ENCODE data around the gene KRT85. TPM values are rescaled to one million over a fixed set of nuclear protein-coding genes. Genes with fewer than 3 reads are reported as not detected.

The KRT85 gene
- total and polyA plus RNA-seq, 2 of the 13 experiments (the other 11 are each of a cell fraction or from before 2014, with no cell fraction given), result not detected

DNA sequence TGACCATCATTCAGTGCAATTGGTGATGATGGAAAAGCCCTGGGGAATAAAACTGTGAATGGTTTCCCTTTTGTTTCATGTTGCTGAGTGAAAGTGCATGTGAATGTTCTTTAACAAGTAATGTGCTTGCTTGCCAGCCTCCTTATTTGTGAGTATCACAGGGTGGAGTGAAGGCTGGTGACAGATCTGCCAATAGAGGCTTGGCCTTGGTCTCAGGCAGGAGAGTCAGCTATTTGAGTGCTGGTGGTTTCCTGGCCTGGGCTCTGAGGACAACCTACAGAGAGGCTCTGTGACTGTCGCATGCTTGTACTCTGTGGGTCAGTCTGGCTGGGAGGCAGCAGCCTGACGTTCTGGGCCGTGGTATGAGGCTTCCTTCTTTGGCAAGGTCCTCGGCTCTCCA lies 20.7 kb downstream of the KRT85 start:
- no peak overlapping the region for H3K4me3 ChIP-seq (replicated peaks in 1 of 3; ENCODE audit: insufficient read depth in 1 of 3, low read depth in 2 of 3, low read length in 3 of 3)
- no peaks in the 10 kb centered on the region for H3K9me3 ChIP-seq (ENCODE audit: low read length)
- H3K4me1 ChIP-seq (ENCODE audit: insufficient read depth, low read length), result peaks cover 10% of the 10 kb centered on the region
- ChIA-PET POLR2A (no interaction called here), CTCF (ENCODE audit: low intra/inter-chr PET ratio, low total read pairs) (no interaction called here)
- H3K4me2 ChIP-seq (ENCODE audit: low read depth, low read length), result no peak overlapping the region
- H3K27ac ChIP-seq (ENCODE audit: extremely low read length, insufficient read depth, low read length), result no peak overlapping the region
- in situ Hi-C loops (cut with HindIII; ENCODE audit: extremely low pct_ligation_motif_present, low pct_unique_long_range_greater_than_20kb) (no loop called here), intact Hi-C loops (cut with micrococcal nuclease; ENCODE audit: unreplicated experiment) (no loop called here)
- H3K27me3 ChIP-seq (ENCODE audit: control insufficient read depth in 1 of 2, insufficient read depth in 2 of 2, low read length in 2 of 2), result peaks cover 2 to 33% of the 10 kb centered on the region in 2 experiments
- no TSS peak for BruUV-seq (replicated peaks)
- DNase-seq (ENCODE audit: low spot score) (no peak), ATAC-seq (peak; percentile 37; the same call in 2 of the 3 replicates), FAIRE-seq (no peak)
- no peak overlapping the region for H3K9ac ChIP-seq (ENCODE audit: insufficient read depth, low read depth, low read length)
- 0% methylated on average over 4 of the region's 4 CpGs for WGBS (ENCODE audit: low lambda C conversion rate)
- no peaks in the 10 kb centered on the region for H4K20me1 ChIP-seq (ENCODE audit: insufficient read depth, low read length)
- no peaks in the 10 kb centered on the region for H3K79me2 ChIP-seq (ENCODE audit: insufficient read depth, low read length)
- no peak overlapping the region for H2AFZ ChIP-seq (ENCODE audit: low read length)
- H3K36me3 ChIP-seq (replicated peaks in 1 of 2; ENCODE audit: control insufficient read depth in 1 of 2, insufficient read depth in 2 of 2, low read length in 2 of 2), result no peaks in the 10 kb centered on the region
- TF ChIP-seq ZNF546 (CRISPR knock-in tag; conservative IDR thresholded peaks at IDR 0.05), result no peak
- TF ChIP-seq, protein P1, sequence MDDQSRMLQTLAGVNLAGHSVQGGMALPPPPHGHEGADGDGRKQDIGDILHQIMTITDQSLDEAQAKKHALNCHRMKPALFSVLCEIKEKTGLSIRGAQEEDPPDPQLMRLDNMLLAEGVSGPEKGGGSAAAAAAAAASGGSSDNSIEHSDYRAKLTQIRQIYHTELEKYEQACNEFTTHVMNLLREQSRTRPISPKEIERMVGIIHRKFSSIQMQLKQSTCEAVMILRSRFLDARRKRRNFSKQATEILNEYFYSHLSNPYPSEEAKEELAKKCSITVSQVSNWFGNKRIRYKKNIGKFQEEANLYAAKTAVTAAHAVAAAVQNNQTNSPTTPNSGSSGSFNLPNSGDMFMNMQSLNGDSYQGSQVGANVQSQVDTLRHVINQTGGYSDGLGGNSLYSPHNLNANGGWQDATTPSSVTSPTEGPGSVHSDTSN (CRISPR knock-in tag; IDR thresholded peaks at IDR 0.05; ENCODE audit: borderline replicate concordance), result no peak
- TF ChIP-seq, protein P2, sequence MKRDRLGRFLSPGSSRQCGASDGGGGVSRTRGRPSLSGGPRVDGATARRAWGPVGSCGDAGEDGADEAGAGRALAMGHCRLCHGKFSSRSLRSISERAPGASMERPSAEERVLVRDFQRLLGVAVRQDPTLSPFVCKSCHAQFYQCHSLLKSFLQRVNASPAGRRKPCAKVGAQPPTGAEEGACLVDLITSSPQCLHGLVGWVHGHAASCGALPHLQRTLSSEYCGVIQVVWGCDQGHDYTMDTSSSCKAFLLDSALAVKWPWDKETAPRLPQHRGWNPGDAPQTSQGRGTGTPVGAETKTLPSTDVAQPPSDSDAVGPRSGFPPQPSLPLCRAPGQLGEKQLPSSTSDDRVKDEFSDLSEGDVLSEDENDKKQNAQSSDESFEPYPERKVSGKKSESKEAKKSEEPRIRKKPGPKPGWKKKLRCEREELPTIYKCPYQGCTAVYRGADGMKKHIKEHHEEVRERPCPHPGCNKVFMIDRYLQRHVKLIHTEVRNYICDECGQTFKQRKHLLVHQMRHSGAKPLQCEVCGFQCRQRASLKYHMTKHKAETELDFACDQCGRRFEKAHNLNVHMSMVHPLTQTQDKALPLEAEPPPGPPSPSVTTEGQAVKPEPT (CRISPR knock-in tag; IDR thresholded peaks at IDR 0.05; ENCODE audit: low read depth), result no peak
- no peak for TF ChIP-seq AGO1 (IDR thresholded peaks at IDR 0.05; ENCODE audit: low read depth, low read length, poor library complexity, severe bottlenecking)
- TF ChIP-seq, protein P3, sequence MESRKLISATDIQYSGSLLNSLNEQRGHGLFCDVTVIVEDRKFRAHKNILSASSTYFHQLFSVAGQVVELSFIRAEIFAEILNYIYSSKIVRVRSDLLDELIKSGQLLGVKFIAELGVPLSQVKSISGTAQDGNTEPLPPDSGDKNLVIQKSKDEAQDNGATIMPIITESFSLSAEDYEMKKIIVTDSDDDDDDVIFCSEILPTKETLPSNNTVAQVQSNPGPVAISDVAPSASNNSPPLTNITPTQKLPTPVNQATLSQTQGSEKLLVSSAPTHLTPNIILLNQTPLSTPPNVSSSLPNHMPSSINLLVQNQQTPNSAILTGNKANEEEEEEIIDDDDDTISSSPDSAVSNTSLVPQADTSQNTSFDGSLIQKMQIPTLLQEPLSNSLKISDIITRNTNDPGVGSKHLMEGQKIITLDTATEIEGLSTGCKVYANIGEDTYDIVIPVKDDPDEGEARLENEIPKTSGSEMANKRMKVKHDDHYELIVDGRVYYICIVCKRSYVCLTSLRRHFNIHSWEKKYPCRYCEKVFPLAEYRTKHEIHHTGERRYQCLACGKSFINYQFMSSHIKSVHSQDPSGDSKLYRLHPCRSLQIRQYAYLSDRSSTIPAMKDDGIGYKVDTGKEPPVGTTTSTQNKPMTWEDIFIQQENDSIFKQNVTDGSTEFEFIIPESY (CRISPR knock-in tag; IDR thresholded peaks at IDR 0.05), result no peak
- TF ChIP-seq ZNF747 (CRISPR knock-in tag; IDR thresholded peaks at IDR 0.05; ENCODE audit: borderline replicate concordance), result no peak
- no peak for TF ChIP-seq CENPX (CRISPR knock-in tag; IDR thresholded peaks at IDR 0.05)
- TF ChIP-seq, protein P4, sequence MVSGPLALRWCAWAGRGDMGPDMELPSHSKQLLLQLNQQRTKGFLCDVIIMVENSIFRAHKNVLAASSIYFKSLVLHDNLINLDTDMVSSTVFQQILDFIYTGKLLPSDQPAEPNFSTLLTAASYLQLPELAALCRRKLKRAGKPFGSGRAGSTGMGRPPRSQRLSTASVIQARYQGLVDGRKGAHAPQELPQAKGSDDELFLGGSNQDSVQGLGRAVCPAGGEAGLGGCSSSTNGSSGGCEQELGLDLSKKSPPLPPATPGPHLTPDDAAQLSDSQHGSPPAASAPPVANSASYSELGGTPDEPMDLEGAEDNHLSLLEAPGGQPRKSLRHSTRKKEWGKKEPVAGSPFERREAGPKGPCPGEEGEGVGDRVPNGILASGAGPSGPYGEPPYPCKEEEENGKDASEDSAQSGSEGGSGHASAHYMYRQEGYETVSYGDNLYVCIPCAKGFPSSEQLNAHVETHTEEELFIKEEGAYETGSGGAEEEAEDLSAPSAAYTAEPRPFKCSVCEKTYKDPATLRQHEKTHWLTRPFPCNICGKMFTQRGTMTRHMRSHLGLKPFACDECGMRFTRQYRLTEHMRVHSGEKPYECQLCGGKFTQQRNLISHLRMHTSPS (CRISPR knock-in tag; IDR thresholded peaks at IDR 0.05; ENCODE audit: low read depth), result no peak
- no peak for TF ChIP-seq HMG20A (CRISPR knock-in tag; IDR thresholded peaks at IDR 0.05; ENCODE audit: borderline replicate concordance)
- TF ChIP-seq ZNF557 (CRISPR knock-in tag; IDR thresholded peaks at IDR 0.05), result no peak
- no peak for TF ChIP-seq ZNF670 (CRISPR knock-in tag; IDR thresholded peaks at IDR 0.05; ENCODE audit: borderline replicate concordance)
- TF ChIP-seq, protein P5, sequence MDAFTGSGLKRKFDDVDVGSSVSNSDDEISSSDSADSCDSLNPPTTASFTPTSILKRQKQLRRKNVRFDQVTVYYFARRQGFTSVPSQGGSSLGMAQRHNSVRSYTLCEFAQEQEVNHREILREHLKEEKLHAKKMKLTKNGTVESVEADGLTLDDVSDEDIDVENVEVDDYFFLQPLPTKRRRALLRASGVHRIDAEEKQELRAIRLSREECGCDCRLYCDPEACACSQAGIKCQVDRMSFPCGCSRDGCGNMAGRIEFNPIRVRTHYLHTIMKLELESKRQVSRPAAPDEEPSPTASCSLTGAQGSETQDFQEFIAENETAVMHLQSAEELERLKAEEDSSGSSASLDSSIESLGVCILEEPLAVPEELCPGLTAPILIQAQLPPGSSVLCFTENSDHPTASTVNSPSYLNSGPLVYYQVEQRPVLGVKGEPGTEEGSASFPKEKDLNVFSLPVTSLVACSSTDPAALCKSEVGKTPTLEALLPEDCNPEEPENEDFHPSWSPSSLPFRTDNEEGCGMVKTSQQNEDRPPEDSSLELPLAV (CRISPR knock-in tag; conservative IDR thresholded peaks at IDR 0.05; ENCODE audit: low read depth), result no peak
- no peak for TF ChIP-seq ATAD3A (CRISPR knock-in tag; IDR thresholded peaks at IDR 0.05)
- TF ChIP-seq ONECUT2 (CRISPR knock-in tag; IDR thresholded peaks at IDR 0.05), result no peak
